HepG2 (cell line): ENCODE data around the gene FKBP8. TPM values are rescaled to one million over a fixed set of nuclear protein-coding genes. Genes with fewer than 3 reads are reported as not detected.

Experiments used
- CAMTA2 ChIP-seq: sonication (generic); formaldehyde crosslinking; IDR thresholded peaks from 2 replicates; pipeline ENCODE4 v1.4.0; 2020; ENCODE audit warnings: mild to moderate bottlenecking, missing genetic modification reagents, borderline replicate concordance
- DPF2 ChIP-seq: sonication (generic); formaldehyde crosslinking; IDR thresholded peaks from 2 replicates; pipeline ENCODE4 v1.4.0; 2020; ENCODE audit warnings: mild to moderate bottlenecking, low read depth, missing genetic modification reagents, borderline replicate concordance
- HOXA5 ChIP-seq: sonication (generic); formaldehyde crosslinking; IDR thresholded peaks from 2 replicates; pipeline ENCODE4 v1.4.0; 2020; ENCODE audit warnings: missing genetic modification reagents
- NKX3-1 ChIP-seq: sonication (generic); formaldehyde crosslinking; IDR thresholded peaks from 2 replicates; pipeline ENCODE4 v1.5.0; 2020; ENCODE audit warnings: missing genetic modification reagents
- NRL ChIP-seq: sonication (generic); formaldehyde crosslinking; IDR thresholded peaks from 2 replicates; pipeline ENCODE4 v1.5.0; 2020; ENCODE audit warnings: missing genetic modification reagents, mild to moderate bottlenecking, moderate library complexity, borderline replicate concordance
- POLR2AphosphoS5 ChIP-seq: IDR thresholded peaks from 2 replicates; pipeline ENCODE4 v1.6.1; 2012; ENCODE audit warnings: low read depth, low read length
- RFX1 ChIP-seq: fragments of 450-650 bp; IDR thresholded peaks from 2 replicates; pipeline ENCODE4 v1.6.1; 2017
- RFXAP ChIP-seq: sonication (generic); formaldehyde crosslinking; IDR thresholded peaks from 2 replicates; pipeline ENCODE4 v1.4.0; 2020; ENCODE audit warnings: missing genetic modification reagents, borderline replicate concordance
- WIZ ChIP-seq: sonication (generic); formaldehyde crosslinking; IDR thresholded peaks from 2 replicates; pipeline ENCODE4 v1.5.1; 2020; ENCODE audit warnings: mild to moderate bottlenecking, missing genetic modification reagents
- ZBTB7B ChIP-seq: sonication (generic); formaldehyde crosslinking; IDR thresholded peaks from 2 replicates; pipeline ENCODE4 v1.4.0; 2020; ENCODE audit warnings: missing genetic modification reagents
- ZNF180 ChIP-seq: sonication (generic); formaldehyde crosslinking; IDR thresholded peaks from 2 replicates; pipeline ENCODE4 v1.4.0; 2020; ENCODE audit warnings: low read depth, missing genetic modification reagents, borderline replicate concordance
- ZNF331 ChIP-seq: sonication (generic); formaldehyde crosslinking; IDR thresholded peaks from 2 replicates; pipeline ENCODE4 v1.4.0; 2020; ENCODE audit warnings: missing genetic modification reagents
- ZNF354B ChIP-seq: sonication (generic); formaldehyde crosslinking; IDR thresholded peaks from 2 replicates; pipeline ENCODE4 v1.8.0; 2022; ENCODE audit warnings: mild to moderate bottlenecking, missing genetic modification reagents
- ZNF557 ChIP-seq: sonication (generic); formaldehyde crosslinking; IDR thresholded peaks from 2 replicates; pipeline ENCODE4 v1.4.0; 2020; ENCODE audit warnings: missing genetic modification reagents
- ZNF737 ChIP-seq: sonication (generic); formaldehyde crosslinking; IDR thresholded peaks from 2 replicates; pipeline ENCODE4 v1.5.0; 2020; ENCODE audit warnings: missing genetic modification reagents, mild to moderate bottlenecking, borderline replicate concordance
- ZNF891 ChIP-seq: sonication (generic); formaldehyde crosslinking; IDR thresholded peaks from 2 replicates; pipeline ENCODE4 v1.5.0; 2020; ENCODE audit warnings: mild to moderate bottlenecking, missing genetic modification reagents
- polyA plus RNA-seq, 8 experiments: library from polyadenylated mRNA; depleted of rRNA in 3 of 8; stranded (reverse) in 7 of 8; unstranded in 1 of 8; fragments of >200 nt; fragmentation: Illumina TruSeq in 4 of 8; extraction: Trizol in 4 of 8; gene quantifications; 2 replicates each; pipeline versions ENCODE4 v1.2.1 to v1.2.3, GENCODE V29; 2011 to 2016; ENCODE audit warnings: low read depth in 4 of 8, missing spikeins in 1 of 8, mixed read lengths in 1 of 8; ENCODE audit not compliant: insufficient read depth in 1 of 8
- total RNA-seq, 5 experiments: library from RNA; depleted of rRNA; stranded (reverse); fragments of >200 nt; fragmentation: Illumina TruSeq; extraction: Trizol; gene quantifications; 2 replicates each; pipeline ENCODE4 v1.2.3, GENCODE V29; 2016; ENCODE audit warnings: low read depth in 1 of 5
- TF ChIP-seq, protein P1 (sequence below): sonication (generic); formaldehyde crosslinking; IDR thresholded peaks from 2 replicates; pipeline ENCODE4 v1.4.0; 2020; ENCODE audit warnings: missing genetic modification reagents, borderline replicate concordance
- TF ChIP-seq, protein P2 (sequence below), 2 experiments: sonication (generic) in 1 of 2; formaldehyde crosslinking in 1 of 2; IDR thresholded peaks; 2 replicates each; pipeline versions ENCODE4 v1.4.0 to v1.6.1; 2018 to 2020; ENCODE audit warnings: missing genetic modification reagents in 2 of 2, borderline replicate concordance in 1 of 2, low read depth in 1 of 2, mild to moderate bottlenecking in 1 of 2, missing biosample characterization in 1 of 2
- TF ChIP-seq, protein P3 (sequence below): sonication (generic); formaldehyde crosslinking; IDR thresholded peaks from 2 replicates; pipeline ENCODE4 v1.9.0; 2021; ENCODE audit warnings: missing genetic modification reagents, borderline replicate concordance
- TF ChIP-seq, protein P4 (sequence below): sonication (generic); formaldehyde crosslinking; conservative IDR thresholded peaks from 2 replicates; pipeline ENCODE4 v1.4.0; 2020; ENCODE audit warnings: missing genetic modification reagents

The FKBP8 gene
- total and polyA plus RNA-seq, 2 of the 13 experiments (the other 11 are each of a cell fraction or from before 2014, with no cell fraction given), result 81.7 to 93.9 TPM

DNA sequence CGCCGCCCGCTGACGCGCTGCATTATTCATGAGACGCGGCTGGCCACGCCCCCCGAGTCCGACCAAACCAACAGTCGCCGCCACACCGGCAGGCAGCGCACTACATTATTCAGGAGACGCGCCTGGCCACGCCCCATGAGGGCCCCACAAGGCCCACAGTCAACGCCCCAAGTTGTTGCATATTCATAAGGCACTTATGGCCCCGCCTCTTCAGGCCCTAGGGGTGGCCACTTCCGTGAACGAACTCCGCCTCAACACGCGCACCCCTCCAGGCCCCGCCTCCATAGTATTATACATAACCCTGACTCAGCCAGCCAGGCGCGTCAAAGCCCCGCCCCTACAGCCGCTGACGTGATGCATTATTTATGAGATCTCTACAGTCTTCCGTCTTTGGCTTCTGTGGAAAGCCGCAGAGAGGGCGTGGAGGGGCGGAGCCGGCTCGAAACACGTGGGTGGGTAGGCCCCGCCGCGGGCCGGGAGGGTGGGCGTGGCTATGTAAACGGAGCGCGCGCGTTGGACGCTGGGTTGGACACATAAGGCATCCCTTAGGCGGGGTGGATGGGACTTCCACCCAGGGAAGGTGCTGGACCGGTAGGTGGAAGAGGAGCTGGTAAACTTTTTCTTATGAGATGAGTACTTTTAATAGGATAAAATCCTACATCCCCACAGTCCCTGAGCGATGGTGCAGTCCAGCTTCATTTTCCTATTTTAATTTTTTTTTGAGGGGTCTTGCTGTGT lies 21.1 kb downstream of the FKBP8 start (continued):
- no peak for TF ChIP-seq CAMTA2 (CRISPR knock-in tag)
- no peak for TF ChIP-seq ZNF737 (CRISPR knock-in tag)
- no peak for TF ChIP-seq HOXA5 (CRISPR knock-in tag)
- no peak for TF ChIP-seq DPF2 (CRISPR knock-in tag)
- TF ChIP-seq POLR2AphosphoS5, result peak; percentile 63; the same call in 1 of the 2 replicates
- TF ChIP-seq, protein P1, sequence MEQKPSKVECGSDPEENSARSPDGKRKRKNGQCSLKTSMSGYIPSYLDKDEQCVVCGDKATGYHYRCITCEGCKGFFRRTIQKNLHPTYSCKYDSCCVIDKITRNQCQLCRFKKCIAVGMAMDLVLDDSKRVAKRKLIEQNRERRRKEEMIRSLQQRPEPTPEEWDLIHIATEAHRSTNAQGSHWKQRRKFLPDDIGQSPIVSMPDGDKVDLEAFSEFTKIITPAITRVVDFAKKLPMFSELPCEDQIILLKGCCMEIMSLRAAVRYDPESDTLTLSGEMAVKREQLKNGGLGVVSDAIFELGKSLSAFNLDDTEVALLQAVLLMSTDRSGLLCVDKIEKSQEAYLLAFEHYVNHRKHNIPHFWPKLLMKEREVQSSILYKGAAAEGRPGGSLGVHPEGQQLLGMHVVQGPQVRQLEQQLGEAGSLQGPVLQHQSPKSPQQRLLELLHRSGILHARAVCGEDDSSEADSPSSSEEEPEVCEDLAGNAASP, result no peak
- no peak for TF ChIP-seq ZNF331 (CRISPR knock-in tag)
- no peak for TF ChIP-seq NKX3-1 (CRISPR knock-in tag)
- TF ChIP-seq ZNF557, result no peak
- TF ChIP-seq, protein P2, sequence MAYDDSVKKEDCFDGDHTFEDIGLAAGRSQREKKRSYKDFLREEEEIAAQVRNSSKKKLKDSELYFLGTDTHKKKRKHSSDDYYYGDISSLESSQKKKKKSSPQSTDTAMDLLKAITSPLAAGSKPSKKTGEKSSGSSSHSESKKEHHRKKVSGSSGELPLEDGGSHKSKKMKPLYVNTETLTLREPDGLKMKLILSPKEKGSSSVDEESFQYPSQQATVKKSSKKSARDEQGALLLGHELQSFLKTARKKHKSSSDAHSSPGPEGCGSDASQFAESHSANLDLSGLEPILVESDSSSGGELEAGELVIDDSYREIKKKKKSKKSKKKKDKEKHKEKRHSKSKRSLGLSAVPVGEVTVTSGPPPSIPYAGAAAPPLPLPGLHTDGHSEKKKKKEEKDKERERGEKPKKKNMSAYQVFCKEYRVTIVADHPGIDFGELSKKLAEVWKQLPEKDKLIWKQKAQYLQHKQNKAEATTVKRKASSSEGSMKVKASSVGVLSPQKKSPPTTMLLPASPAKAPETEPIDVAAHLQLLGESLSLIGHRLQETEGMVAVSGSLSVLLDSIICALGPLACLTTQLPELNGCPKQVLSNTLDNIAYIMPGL (CRISPR knock-in tag; IDR thresholded peaks at IDR 0.05; ENCODE audit: borderline replicate concordance in 1 of 2, low read depth in 1 of 2), result 0 out of 4 replicates have a peak, but pooled peaks of 1 of the 2 experiments have one; percentile 0
- TF ChIP-seq WIZ (CRISPR knock-in tag), result no peak
- no peak for TF ChIP-seq ZNF354B (CRISPR knock-in tag)
- no peak for TF ChIP-seq RFXAP
- TF ChIP-seq ZBTB7B, result no peak
- TF ChIP-seq, protein P3, sequence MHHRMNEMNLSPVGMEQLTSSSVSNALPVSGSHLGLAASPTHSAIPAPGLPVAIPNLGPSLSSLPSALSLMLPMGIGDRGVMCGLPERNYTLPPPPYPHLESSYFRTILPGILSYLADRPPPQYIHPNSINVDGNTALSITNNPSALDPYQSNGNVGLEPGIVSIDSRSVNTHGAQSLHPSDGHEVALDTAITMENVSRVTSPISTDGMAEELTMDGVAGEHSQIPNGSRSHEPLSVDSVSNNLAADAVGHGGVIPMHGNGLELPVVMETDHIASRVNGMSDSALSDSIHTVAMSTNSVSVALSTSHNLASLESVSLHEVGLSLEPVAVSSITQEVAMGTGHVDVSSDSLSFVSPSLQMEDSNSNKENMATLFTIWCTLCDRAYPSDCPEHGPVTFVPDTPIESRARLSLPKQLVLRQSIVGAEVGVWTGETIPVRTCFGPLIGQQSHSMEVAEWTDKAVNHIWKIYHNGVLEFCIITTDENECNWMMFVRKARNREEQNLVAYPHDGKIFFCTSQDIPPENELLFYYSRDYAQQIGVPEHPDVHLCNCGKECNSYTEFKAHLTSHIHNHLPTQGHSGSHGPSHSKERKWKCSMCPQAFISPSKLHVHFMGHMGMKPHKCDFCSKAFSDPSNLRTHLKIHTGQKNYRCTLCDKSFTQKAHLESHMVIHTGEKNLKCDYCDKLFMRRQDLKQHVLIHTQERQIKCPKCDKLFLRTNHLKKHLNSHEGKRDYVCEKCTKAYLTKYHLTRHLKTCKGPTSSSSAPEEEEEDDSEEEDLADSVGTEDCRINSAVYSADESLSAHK (CRISPR knock-in tag), result no peak
- no peak; the same call in 1 of the 2 replicates for TF ChIP-seq ZNF891 (CRISPR knock-in tag)
- TF ChIP-seq RFX1, result no peak
- no peak for TF ChIP-seq ZNF180
- TF ChIP-seq NRL (CRISPR knock-in tag), result 0 out of 2 replicates have a peak, but pooled peaks have one; percentile 0
- TF ChIP-seq, protein P4, sequence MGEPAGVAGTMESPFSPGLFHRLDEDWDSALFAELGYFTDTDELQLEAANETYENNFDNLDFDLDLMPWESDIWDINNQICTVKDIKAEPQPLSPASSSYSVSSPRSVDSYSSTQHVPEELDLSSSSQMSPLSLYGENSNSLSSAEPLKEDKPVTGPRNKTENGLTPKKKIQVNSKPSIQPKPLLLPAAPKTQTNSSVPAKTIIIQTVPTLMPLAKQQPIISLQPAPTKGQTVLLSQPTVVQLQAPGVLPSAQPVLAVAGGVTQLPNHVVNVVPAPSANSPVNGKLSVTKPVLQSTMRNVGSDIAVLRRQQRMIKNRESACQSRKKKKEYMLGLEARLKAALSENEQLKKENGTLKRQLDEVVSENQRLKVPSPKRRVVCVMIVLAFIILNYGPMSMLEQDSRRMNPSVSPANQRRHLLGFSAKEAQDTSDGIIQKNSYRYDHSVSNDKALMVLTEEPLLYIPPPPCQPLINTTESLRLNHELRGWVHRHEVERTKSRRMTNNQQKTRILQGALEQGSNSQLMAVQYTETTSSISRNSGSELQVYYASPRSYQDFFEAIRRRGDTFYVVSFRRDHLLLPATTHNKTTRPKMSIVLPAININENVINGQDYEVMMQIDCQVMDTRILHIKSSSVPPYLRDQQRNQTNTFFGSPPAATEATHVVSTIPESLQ (CRISPR knock-in tag), result no peak
